Gastrocnemius medialis (tissue), 4 donors: ENCODE measurements around the gene PHF21B. TPM values are rescaled to one million over a fixed set of nuclear protein-coding genes. Genes with fewer than 3 reads are reported as not detected.

Experiments used
- ATAC-seq, 2 donors: fragments of 150-250 bp; one replicate each; pipeline ENCODE4 v1.9.1; 2016
- DNase-seq, 2 donors: peaks; one replicate each; pipeline ENCODE4 v3.0.0-alpha.2; 2019
- H3K27ac ChIP-seq, 4 donors: fragments of 200-600 bp; sonication (generic); 1 replicate in 1 of 4; 2 replicates in 3 of 4; pipeline ENCODE4 v1.5.1; 2016 to 2018; ENCODE audit warnings: mild to moderate bottlenecking in 2 of 4, moderate library complexity in 1 of 4
- H3K27me3 ChIP-seq, 3 donors: fragments of 200-600 bp; sonication (generic) in 2 of 3; 1 replicate in 1 of 3; 2 replicates in 2 of 3; pipeline versions ENCODE4 v1.5.1 to v1.6.0; 2016 to 2019; ENCODE audit warnings: mild to moderate bottlenecking in 1 of 3, moderate library complexity in 1 of 3
- H3K36me3 ChIP-seq, 2 donors: fragments of 200-600 bp; sonication (generic) in 1 of 2; one replicate each; pipeline ENCODE4 v1.5.1; 2017 to 2018
- H3K4me1 ChIP-seq, 2 donors: fragments of 200-600 bp; sonication (generic) in 1 of 2; one replicate each; pipeline ENCODE4 v1.5.1; 2016 to 2017; ENCODE audit warnings: mild to moderate bottlenecking in 2 of 2
- H3K4me3 ChIP-seq, 4 donors: fragments of 200-600 bp; sonication (generic) in 3 of 4; 1 replicate in 1 of 4; 2 replicates in 3 of 4; pipeline ENCODE4 v1.5.1; 2016 to 2019; ENCODE audit warnings: mild to moderate bottlenecking in 2 of 4
- H3K9me3 ChIP-seq, 3 donors: fragments of 200-600 bp; sonication (generic) in 2 of 3; 1 replicate in 1 of 3; 2 replicates in 2 of 3; pipeline ENCODE4 v1.5.1; 2016 to 2019
- CTCF ChIP-seq, 5 experiments: fragments of 450-650 bp in 3 of 5; fragments of 200-600 bp in 2 of 5; sonication (generic) in 2 of 5; IDR thresholded peaks in 4 of 5; conservative IDR thresholded peaks in 1 of 5; 1 replicate in 4 of 5; 2 replicates in 1 of 5; pipeline ENCODE4 v1.5.1; 2016 to 2019; ENCODE audit warnings: antibody characterized with exemption in 5 of 5, mild to moderate bottlenecking in 3 of 5, moderate library complexity in 3 of 5
- POLR2A ChIP-seq, 2 donors: fragments of 450-650 bp; IDR thresholded peaks; one replicate each; pipeline ENCODE4 v1.6.1; 2017; ENCODE audit warnings: antibody characterized with exemption in 2 of 2, mild to moderate bottlenecking in 2 of 2, moderate library complexity in 2 of 2
- in situ Hi-C, 4 donors: fragments of 200-750 bp; cut with MboI; loops; one replicate each; pipeline versions ENCODE4 v1.15.0 to v1.8.0; 2017; ENCODE audit warnings: low sequenced_read_pairs in 4 of 4
- intact Hi-C: fragments of 100-400 bp; cut with DNase I; formaldehyde crosslinking; loops from one replicate; pipeline ENCODE4 v1.15.1; 2023; ENCODE audit warnings: low total_unique reads
- total RNA-seq, 4 donors: library from RNA; depleted of rRNA; stranded (reverse); fragments of >200 nt; gene quantifications; one replicate each; pipeline versions ENCODE4 v1.1.0 to v1.2.3, GENCODE V29; 2016

The PHF21B gene
- total RNA-seq, 4 donors from 2014 or later, result 0.07 TPM; not detected in 3

DNA sequence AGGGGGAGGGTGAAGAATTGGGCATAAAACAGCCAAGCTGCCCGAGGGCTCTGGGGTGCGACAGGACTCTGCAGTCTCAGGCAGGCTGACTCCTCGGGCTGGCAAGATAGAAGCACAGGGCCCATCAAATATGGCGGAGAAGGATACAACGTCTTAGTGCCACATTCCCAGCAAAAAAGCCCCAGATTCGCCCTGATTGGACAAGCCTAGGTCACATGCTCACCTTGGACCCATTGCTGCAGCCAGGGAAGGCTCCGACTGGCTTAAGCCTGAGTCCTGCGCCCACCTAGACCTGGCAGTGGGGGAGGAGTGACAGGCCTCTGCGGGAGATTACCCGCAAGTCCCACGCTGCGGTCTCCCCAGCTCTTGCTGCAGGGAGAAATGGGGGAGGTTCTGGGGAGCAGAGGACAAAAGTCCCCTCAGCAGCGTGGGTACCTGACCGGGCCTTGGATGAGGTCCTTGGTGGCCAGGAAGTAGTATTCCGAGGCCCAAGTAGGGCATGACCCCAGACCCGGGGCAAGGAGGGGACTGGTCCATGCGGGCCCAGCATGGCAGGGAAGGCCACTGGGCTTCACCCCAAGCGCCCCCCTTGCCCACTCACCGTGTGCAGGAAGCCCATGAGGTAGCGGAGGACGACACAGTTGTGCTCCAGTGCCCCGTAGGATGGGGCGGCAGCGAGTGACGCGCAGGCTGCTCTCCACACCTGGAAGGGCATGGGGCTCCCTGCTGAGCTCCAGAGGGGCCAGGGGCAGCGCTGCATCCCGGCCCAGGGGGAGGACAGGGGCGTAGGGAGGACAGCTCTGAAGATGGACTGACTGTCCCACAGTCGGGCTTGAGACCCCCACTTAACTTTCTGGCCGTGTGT, 144.4 kb downstream of the PHF21B start:
- intact Hi-C loops (no loop called here), in situ Hi-C loops (no loop called here)
- ATAC-seq, result no peak

DNA sequence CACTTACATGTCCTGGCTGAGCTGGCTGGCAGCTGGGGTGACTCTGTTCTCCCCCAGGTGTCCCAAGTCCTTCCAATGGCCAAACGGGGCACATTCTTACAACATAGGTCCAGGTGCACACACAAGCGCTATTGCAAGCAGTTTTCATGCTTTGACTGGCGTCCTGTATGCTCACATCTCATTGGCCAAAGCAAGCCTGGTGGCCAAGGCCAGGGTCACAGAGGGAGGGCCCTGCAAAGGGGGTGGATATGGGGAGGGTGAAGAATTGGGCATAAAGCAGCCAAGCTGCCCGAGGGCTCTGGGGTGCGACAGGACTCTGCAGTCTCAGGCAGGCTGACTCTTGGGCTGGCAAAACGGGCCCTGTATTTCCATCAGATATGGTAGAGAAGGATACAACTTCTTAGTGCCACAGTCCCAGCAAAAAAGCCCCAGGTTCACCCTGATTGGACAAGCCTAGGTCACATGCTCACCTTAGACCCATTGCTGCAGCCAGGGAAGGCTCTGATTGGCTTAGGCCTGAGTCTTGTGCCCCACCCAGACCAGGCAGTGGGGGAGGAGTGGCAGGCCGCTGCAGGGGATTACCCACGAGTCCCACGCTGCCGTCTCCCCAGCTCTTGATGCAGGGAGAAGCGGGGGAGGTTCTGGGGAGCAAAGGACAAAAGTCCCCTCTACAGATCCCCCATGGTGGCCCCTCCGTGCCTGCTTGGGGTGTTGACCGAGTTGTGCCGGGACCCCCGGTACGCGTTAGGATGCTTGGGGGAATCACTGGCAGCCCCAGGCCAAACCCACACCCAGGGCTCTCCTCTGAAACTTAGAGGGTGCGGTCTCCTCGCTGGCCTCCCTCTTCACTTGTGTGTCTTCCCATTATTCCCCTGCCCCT, 146.6 kb downstream of the PHF21B start:
- no peak overlapping the region for H3K27ac ChIP-seq
- intact Hi-C loops (no loop called here), in situ Hi-C loops (no loop called here)
- H3K27me3 ChIP-seq, result no peaks in the 10 kb centered on the region
- H3K36me3 ChIP-seq, result no peaks in the 10 kb centered on the region
- TF ChIP-seq CTCF (IDR thresholded peaks at IDR 0.05 in 4 of 5, conservative IDR thresholded peaks at IDR 0.05 in 1 of 5) (no peak), POLR2A (IDR thresholded peaks at IDR 0.05) (no peak)
- H3K9me3 ChIP-seq, result no peaks in the 10 kb centered on the region
- no peak overlapping the region for H3K4me3 ChIP-seq
- H3K4me1 ChIP-seq, result no peaks in the 10 kb centered on the region
- ATAC-seq (no peak), DNase-seq (no peak)

More for the DNA sequence above, 144.4 kb downstream of the PHF21B start:
- DNase-seq, result no peak
- Histone ChIP-seq H3K27me3 (no peaks in the 10 kb centered on the region), H3K9me3 (no peaks in the 10 kb centered on the region), H3K4me3 (no peak overlapping the region), H3K4me1 (no peaks in the 10 kb centered on the region), H3K27ac (no peak overlapping the region), H3K36me3 (no peaks in the 10 kb centered on the region)
- no peak for TF ChIP-seq CTCF (IDR thresholded peaks at IDR 0.05 in 4 of 5, conservative IDR thresholded peaks at IDR 0.05 in 1 of 5)
- no peak for TF ChIP-seq POLR2A (IDR thresholded peaks at IDR 0.05)

DNA sequence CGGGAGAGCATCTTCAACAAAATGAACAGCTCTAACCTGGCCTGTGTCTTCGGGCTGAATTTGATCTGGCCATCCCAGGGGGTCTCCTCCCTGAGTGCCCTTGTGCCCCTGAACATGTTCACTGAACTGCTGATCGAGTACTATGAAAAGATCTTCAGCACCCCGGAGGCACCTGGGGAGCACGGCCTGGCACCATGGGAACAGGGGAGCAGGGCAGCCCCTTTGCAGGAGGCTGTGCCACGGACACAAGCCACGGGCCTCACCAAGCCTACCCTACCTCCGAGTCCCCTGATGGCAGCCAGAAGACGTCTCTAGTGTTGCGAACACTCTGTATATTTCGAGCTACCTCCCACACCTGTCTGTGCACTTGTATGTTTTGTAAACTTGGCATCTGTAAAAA, 147.5 kb downstream of the PHF21B start:
- in situ Hi-C loops (no loop called here), intact Hi-C loops (no loop called here)
- Histone ChIP-seq H3K9me3 (no peaks in the 10 kb centered on the region), H3K4me1 (no peaks in the 10 kb centered on the region), H3K27me3 (no peaks in the 10 kb centered on the region), H3K4me3 (no peak overlapping the region), H3K36me3 (no peaks in the 10 kb centered on the region), H3K27ac (no peak overlapping the region)
- ATAC-seq (no peak), DNase-seq (no peak)
- no peak for TF ChIP-seq POLR2A (IDR thresholded peaks at IDR 0.05)
- TF ChIP-seq CTCF (IDR thresholded peaks at IDR 0.05 in 4 of 5, conservative IDR thresholded peaks at IDR 0.05 in 1 of 5), result no peak

GRCh38 chr22:44861245-44861644, 148.6 kb downstream of the PHF21B start:
- Histone ChIP-seq H3K9me3 (no peaks in the 10 kb centered on the region), H3K27me3 (no peaks in the 10 kb centered on the region), H3K4me1 (no peaks in the 10 kb centered on the region), H3K36me3 (no peaks in the 10 kb centered on the region), H3K4me3 (no peak overlapping the region), H3K27ac (no peak overlapping the region)
- ATAC-seq, result no peak
- in situ Hi-C loops, result no loop called here
- intact Hi-C loops, result no loop called here
- DNase-seq, result no peak
- no peak for TF ChIP-seq CTCF (IDR thresholded peaks at IDR 0.05 in 4 of 5, conservative IDR thresholded peaks at IDR 0.05 in 1 of 5)
- no peak for TF ChIP-seq POLR2A (IDR thresholded peaks at IDR 0.05)
